Stimulated activated CD4-positive, alpha-beta T cell treated with anti-CD3 and anti-CD28 coated beads, TNF-alpha, amount 100 ng/mL, for 48 hours (primary cell): ENCODE data around the gene MCRIP1.

ENCODE experiments used
- DNase-seq, 3 donors: peaks; one replicate each; pipeline ENCODE4 v3.0.0-alpha.2; 2020; ENCODE audit warnings: low read depth in 3 of 3

MCRIP1 gene

DNA sequence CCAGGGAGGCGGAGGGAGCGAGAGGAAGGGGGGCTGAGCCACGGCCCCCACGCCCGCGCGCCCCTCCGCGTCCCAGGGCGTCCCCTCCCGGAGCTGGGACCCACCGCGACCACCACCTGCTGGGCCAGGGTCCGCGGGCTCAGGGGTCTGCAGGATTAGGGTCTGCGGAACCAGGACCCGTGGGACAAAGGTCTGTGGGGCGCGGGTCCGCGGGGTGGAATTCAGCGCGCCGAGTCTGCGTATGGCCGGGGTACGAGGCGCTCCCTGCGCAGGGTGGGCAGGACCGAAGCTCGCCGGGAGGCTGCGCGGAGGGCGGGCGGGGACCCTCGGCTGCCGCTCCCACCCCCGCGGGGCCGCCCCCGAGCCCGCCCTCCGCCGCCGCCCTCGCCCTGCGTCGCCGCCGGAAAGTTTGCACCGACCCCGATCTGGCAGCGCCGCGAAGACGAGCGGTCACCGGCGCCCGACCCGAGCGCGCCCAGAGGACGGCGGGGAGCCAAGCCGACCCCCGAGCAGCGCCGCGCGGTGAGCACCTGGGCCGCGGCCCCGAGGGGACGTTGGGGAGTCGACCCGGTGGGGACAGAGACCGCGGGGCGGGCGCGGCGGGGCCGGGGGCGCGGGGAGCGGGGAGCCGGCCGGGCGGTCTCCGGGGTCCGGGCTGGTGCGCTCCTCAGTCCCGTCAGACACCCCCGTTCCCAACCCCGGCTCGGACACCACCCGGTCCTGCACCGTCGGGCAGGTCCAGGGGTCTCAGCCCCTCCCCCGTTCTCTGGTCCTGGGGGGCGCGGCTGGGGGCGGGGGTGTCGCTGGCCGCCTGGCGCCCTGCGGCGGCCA lies 29.1 kb downstream of the MCRIP1 start, which contains the start of gene GCGR:
Gene GCGR (plus strand): TSS at position 423 of the 831 bp plus-strand sequence. CDS start 4,869 bp downstream, outside the sequence.
- no peak for DNase-seq

GRCh38 chr17:81802856-81803643 lies 30.0 kb downstream of the MCRIP1 start:
- no peak for DNase-seq

DNA sequence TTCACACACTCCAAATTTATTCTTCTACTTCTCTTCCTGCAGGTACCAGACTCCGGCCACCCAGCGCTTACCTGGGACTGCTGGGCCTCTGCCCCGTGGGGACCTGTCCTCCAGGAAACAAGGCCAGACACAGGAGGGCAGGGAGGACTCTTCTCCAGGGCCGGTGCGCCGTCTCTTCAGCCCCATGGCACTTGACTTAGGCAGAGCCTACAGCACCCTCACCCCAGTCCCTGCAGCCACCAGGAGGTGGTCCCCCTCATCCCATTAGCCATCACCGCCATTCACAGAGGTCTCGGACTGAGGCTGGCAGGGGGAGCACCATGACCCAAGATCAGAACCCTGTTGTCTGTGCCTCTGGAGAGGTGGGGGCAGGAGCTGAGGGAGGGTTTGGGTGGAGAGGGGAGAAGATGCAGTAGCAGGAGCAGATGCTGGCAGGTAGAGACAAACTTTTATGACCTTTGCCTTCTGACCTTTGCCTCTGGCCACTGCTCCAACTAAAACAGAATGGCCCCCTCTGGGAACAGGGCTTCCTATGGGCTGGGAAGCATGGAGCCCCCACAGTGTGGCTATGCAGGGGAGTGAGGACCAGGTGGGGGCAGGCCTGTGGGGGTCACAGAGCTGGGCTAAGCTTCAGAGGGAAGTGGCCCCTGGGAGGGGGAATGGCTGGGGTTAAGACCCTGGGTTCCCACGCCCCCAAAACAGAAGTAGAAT lies 30.9 kb downstream of the MCRIP1 start:
- DNase-seq = no peak

- no peak for DNase-seq
Measured at GRCh38 chr17:81801327-81801726, 31.8 kb downstream of the MCRIP1 start.

GRCh38 chr17:81794509-81794908 lies 38.6 kb downstream of the MCRIP1 start:
- no peak for DNase-seq

- DNase-seq = no peak
Measured at GRCh38 chr17:81794074-81794476, 39.0 kb downstream of the MCRIP1 start.

GRCh38 chr17:81792675-81793615 lies 40.1 kb downstream of the MCRIP1 start:
- DNase-seq = no peak
